ENCODE data around the gene ACTR5. TPM values are rescaled to one million over a fixed set of nuclear protein-coding genes. Genes with fewer than 3 reads are reported as not detected.

The ACTR5 gene
- total and polyA plus RNA-seq, 2 donors (not counting 3 experiments of a cell fraction or from before 2014, with no cell fraction given) = 8.8 to 11.3 TPM

- Histone ChIP-seq H3K79me2 (ENCODE audit: control insufficient read depth, insufficient read depth, low read length) (no peaks in the 10 kb centered on the region), H3K4me2 (ENCODE audit: insufficient read depth, low read length) (peak overlapping the region; percentile 16), H3K9me3 (replicated peaks; ENCODE audit: control insufficient read depth, insufficient read depth, low read length) (no peaks in the 10 kb centered on the region), H3K4me3 (replicated peaks in 1 of 3; ENCODE audit: insufficient read depth in 1 of 3, low read depth in 1 of 3, low read length in 3 of 3) (no peak overlapping the region), H3K27ac (ENCODE audit: insufficient read depth, low read depth, low read length) (peak overlapping the region; percentile 47), H4K20me1 (replicated peaks; ENCODE audit: control insufficient read depth, extremely low read depth, insufficient read depth, low read length) (no peaks in the 10 kb centered on the region), H3K4me1 (ENCODE audit: control insufficient read depth, extremely low read depth, insufficient read depth, low read length) (peaks cover 43% of the 10 kb centered on the region), H3K9me1 (replicated peaks; ENCODE audit: control insufficient read depth, extremely low read depth, insufficient read depth, low read length) (no peaks in the 10 kb centered on the region), H2AFZ (ENCODE audit: low read depth, low read length) (no peak overlapping the region), H3K36me3 (ENCODE audit: control insufficient read depth in 2 of 2, extremely low read depth in 1 of 2, insufficient read depth in 2 of 2, low read length in 2 of 2) (peaks cover 0 to 8% of the 10 kb centered on the region in 2 experiments), H3K9ac (replicated peaks; ENCODE audit: extremely low read depth, insufficient read depth, low read length) (peak overlapping the region; percentile 21), H3K27me3 (ENCODE audit: control insufficient read depth in 2 of 2, insufficient read depth in 2 of 2, low read length in 2 of 2) (no peaks in the 10 kb centered on the region)
- POLR2A ChIA-PET = interaction anchor here (1.0 to 1.3 kb wide), 2 partner anchors 16 to 63 kb away, joined by 4 to 12 read pairs; no protein-coding TSS in a partner anchor
- intact Hi-C loops (cut with micrococcal nuclease) = loop anchor here (1.0 kb wide), 1 partner anchor 16 kb away; no protein-coding TSS in a partner anchor
- DNase-seq (ENCODE audit: low read depth, low spot score) (no peak), FAIRE-seq (no peak)
- CTCF ChIA-PET = interaction anchor here (0.8 to 1.8 kb wide), 5 partner anchors 15 to 85 kb away, joined by 3 to 14 read pairs (median 6); no protein-coding TSS in a partner anchor
- BruUV-seq (replicated peaks) = TSS peak; percentile 40
- TF ChIP-seq FOS (IDR thresholded peaks at IDR 0.05; ENCODE audit: borderline replicate concordance, insufficient read depth, low read length) = no peak
- no peak for TF ChIP-seq POLR2AphosphoS5 (IDR thresholded peaks at IDR 0.05; ENCODE audit: insufficient read depth, low read depth, low read length)
- no peak for TF ChIP-seq POLR2A (IDR thresholded peaks at IDR 0.05; ENCODE audit: low read depth, low read length)
- TF ChIP-seq JUN (IDR thresholded peaks at IDR 0.05; ENCODE audit: borderline replicate concordance, insufficient read depth, insufficient read length, low read depth) = no peak
- TF ChIP-seq CTCF (IDR thresholded peaks at IDR 0.05; ENCODE audit: extremely low read depth in 1 of 2, insufficient read depth in 1 of 2, low read depth in 1 of 2, low read length in 2 of 2) = no peak
- no peak for TF ChIP-seq MYC (IDR thresholded peaks at IDR 0.05; ENCODE audit: low read depth, low read length)
- no peak for TF ChIP-seq MAX (IDR thresholded peaks at IDR 0.05; ENCODE audit: insufficient read depth, insufficient read length)
- no peak for TF ChIP-seq EZH2 (IDR thresholded peaks at IDR 0.05; ENCODE audit: borderline replicate concordance, low read depth, low read length, severe bottlenecking)
- TF ChIP-seq GATA2 (IDR thresholded peaks at IDR 0.05; ENCODE audit: insufficient read depth, insufficient read length, low read depth, low read length) = no peak
- dilution Hi-C loops (cut with MboI; ENCODE audit: extremely low pct_ligation_motif_present, low sequenced_read_pairs) = no loop called here
These were observed 63.5 kb downstream of the ACTR5 start for GRCh38 chr20:38811769-38812168.
